Mononuclear cell (primary cell): ENCODE data around the gene SH3BP5L. TPM values are rescaled to one million over a fixed set of nuclear protein-coding genes. Genes with fewer than 3 reads are reported as not detected.
"Not testable (repeated sequence)": the region's sequence is repeated elsewhere in the genome, so short reads cannot be mapped to it uniquely, and the experiment has no call there.

Source experiments
- H3K27me3 ChIP-seq: 2 replicates; pipeline ENCODE4 v1.6.0; 2011; ENCODE audit warnings: low read length, control low read depth; ENCODE audit not compliant: insufficient read depth
- H3K4me1 ChIP-seq: 2 replicates; pipeline ENCODE4 v1.5.1; 2011; ENCODE audit warnings: mild to moderate bottlenecking, low read length, control low read depth; ENCODE audit not compliant: insufficient read depth
- H3K4me3 ChIP-seq: 2 replicates; pipeline ENCODE4 v1.5.1; 2011; ENCODE audit warnings: mild to moderate bottlenecking, low read length, moderate library complexity
- H3K9me3 ChIP-seq: 2 replicates; pipeline ENCODE4 v1.5.1; 2011; ENCODE audit warnings: low read depth, mild to moderate bottlenecking, control low read depth, low read length
- total RNA-seq: library from RNA; depleted of rRNA; stranded (reverse); fragments of >200 nt; gene quantifications from one replicate; pipeline ENCODE4 v1.2.3, GENCODE V29; 2012

The SH3BP5L gene
- total RNA-seq, 1 donor = 8.7 TPM

GRCh38 chr1:248811514-248812490 is 13.9 kb downstream of the SH3BP5L start:
- H3K9me3 ChIP-seq = no peaks in the 10 kb centered on the region
- no peak overlapping the region for H3K4me3 ChIP-seq
- H3K27me3 ChIP-seq = no peaks in the 10 kb centered on the region
- H3K4me1 ChIP-seq = peaks cover 40% of the 10 kb centered on the region

- Histone ChIP-seq H3K4me1 (peaks cover 40% of the 10 kb centered on the region), H3K27me3 (no peaks in the 10 kb centered on the region), H3K9me3 (no peaks in the 10 kb centered on the region), H3K4me3 (no peak overlapping the region)
Measured at GRCh38 chr1:248810727-248811513, 14.8 kb downstream of the SH3BP5L start.

- no peaks in the 10 kb centered on the region for H3K27me3 ChIP-seq
- peaks cover 40% of the 10 kb centered on the region for H3K4me1 ChIP-seq
- no peaks in the 10 kb centered on the region for H3K9me3 ChIP-seq
- H3K4me3 ChIP-seq = no peak overlapping the region
Measured at GRCh38 chr1:248810000-248810726, 15.6 kb downstream of the SH3BP5L start.

- no peaks in the 10 kb centered on the region for H3K9me3 ChIP-seq
- no peaks in the 10 kb centered on the region for H3K27me3 ChIP-seq
- peaks cover 53% of the 10 kb centered on the region for H3K4me1 ChIP-seq
- no peak overlapping the region for H3K4me3 ChIP-seq
Measured at GRCh38 chr1:248808876-248809275, 16.8 kb downstream of the SH3BP5L start.

- H3K27me3 ChIP-seq = no peaks in the 10 kb centered on the region
- no peak overlapping the region for H3K4me3 ChIP-seq
- no peaks in the 10 kb centered on the region for H3K9me3 ChIP-seq
- peaks cover 62% of the 10 kb centered on the region for H3K4me1 ChIP-seq
Measured at GRCh38 chr1:248807067-248807737, 18.5 kb downstream of the SH3BP5L start.

DNA sequence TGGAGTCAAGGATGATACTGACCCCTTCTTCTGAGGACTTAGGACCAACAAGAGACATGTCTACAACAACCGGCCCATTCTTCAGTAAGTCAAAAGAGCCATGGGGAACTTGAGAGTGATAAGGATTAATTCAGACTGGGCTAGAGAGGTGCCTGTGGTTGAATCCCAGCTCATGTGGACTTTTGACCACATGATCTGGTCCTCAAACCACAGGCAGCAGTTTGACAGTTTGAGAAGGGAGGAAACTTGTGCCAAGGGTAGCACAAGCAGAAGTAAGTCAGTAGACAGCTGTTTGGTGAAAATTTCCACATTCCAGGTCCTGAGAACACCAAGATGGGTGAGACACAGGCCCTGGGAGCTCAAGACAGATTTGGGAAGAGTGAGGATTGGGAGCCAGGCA is 19.8 kb downstream of the SH3BP5L start:
- H3K4me1 ChIP-seq = peaks cover 57% of the 10 kb centered on the region
- H3K27me3 ChIP-seq = no peaks in the 10 kb centered on the region
- H3K4me3 ChIP-seq = no peak overlapping the region
- no peaks in the 10 kb centered on the region for H3K9me3 ChIP-seq

DNA sequence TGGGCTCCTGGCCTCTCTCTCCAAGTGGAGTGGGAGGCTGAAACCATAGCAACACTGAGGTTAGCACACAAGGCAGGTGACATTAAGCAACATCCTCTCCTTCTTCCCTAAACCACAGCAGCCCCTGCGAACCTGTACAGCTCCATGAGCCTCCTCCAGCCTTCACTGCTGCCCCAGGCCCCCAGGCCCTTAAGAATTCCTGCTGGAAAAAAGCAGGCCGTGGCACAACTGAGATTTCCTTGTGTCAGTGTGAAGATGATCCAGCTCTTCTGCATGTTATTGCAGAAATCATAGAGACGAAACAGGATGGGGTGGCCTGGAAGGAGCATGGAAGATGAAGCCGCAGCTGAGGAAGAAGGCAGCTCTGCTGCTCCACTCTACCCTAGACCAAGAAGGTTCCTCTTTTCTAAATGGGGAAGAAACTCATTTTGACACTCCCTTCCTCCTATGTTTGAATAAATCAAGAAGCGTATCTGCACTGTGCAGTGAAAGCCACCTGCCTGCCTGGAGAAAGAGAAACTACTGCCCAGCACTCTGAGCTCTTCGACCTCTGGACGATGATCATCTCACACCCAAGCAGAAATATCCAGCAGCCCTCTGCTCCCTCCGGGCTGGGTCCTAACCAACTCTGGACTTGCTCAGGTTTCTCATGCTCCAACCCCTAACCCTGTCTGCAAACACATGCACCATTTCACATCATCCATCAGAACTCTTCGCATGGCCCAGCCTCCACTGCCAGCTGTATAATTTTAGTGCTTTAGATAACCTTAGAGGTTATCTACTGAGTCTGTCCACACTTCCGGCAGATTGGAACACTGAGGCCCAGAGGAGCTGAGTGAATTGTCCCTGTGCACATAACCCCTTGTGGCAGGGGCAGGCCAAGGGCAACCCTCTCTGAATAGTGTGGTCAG is 20.7 kb downstream of the SH3BP5L start:
- no peaks in the 10 kb centered on the region for H3K9me3 ChIP-seq
- peaks cover 50% of the 10 kb centered on the region for H3K4me1 ChIP-seq
- H3K27me3 ChIP-seq = no peaks in the 10 kb centered on the region
- no peak overlapping the region for H3K4me3 ChIP-seq

DNA sequence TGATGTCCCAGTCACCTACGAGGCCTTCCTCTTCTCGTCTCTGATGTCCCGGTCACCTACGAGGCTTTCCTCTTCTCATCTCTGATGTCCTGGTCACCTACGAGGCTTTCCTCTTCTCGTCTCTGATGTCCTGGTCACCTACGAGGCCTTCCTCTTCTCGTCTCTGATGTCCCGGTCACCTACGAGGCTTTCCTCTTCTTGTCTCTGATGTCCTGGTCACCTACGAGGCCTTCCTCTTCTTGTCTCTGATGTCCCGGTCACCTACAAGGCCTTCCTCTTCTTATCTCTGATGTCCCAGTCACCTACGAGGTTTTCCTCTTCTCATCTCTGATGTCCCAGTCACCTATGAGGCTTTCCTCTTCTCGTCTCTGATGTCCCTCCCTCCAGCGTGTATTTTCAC is 22.2 kb downstream of the SH3BP5L start:
- not testable (repeated sequence) for H3K27me3 ChIP-seq, H3K9me3 ChIP-seq, H3K4me3 ChIP-seq
- peaks cover 50% of the 10 kb centered on the region for H3K4me1 ChIP-seq

GRCh38 chr1:248802454-248802853 is 23.3 kb downstream of the SH3BP5L start:
- Histone ChIP-seq H3K9me3 (no peaks in the 10 kb centered on the region), H3K27me3 (no peaks in the 10 kb centered on the region), H3K4me1 (peaks cover 47% of the 10 kb centered on the region), H3K4me3 (no peak overlapping the region)

GRCh38 chr1:248800459-248800858 is 25.3 kb downstream of the SH3BP5L start:
- Histone ChIP-seq H3K9me3 (no peaks in the 10 kb centered on the region), H3K4me1 (peaks cover 27% of the 10 kb centered on the region), H3K4me3 (no peak overlapping the region)

GRCh38 chr1:248798791-248799190 is 26.9 kb downstream of the SH3BP5L start:
- Histone ChIP-seq H3K9me3 (no peaks in the 10 kb centered on the region), H3K4me1 (peaks cover 14% of the 10 kb centered on the region), H3K4me3 (no peak overlapping the region), H3K27me3 (no peaks in the 10 kb centered on the region)

More at GRCh38 chr1:248800459-248800858, 25.3 kb downstream of the SH3BP5L start:
- H3K27me3 ChIP-seq = no peaks in the 10 kb centered on the region

GRCh38 chr1:248794663-248795062 is 31.1 kb downstream of the SH3BP5L start:
- H3K4me3 ChIP-seq, H3K9me3 ChIP-seq, H3K27me3 ChIP-seq: not testable (repeated sequence)
- H3K4me1 ChIP-seq = peaks cover 27% of the 10 kb centered on the region

DNA sequence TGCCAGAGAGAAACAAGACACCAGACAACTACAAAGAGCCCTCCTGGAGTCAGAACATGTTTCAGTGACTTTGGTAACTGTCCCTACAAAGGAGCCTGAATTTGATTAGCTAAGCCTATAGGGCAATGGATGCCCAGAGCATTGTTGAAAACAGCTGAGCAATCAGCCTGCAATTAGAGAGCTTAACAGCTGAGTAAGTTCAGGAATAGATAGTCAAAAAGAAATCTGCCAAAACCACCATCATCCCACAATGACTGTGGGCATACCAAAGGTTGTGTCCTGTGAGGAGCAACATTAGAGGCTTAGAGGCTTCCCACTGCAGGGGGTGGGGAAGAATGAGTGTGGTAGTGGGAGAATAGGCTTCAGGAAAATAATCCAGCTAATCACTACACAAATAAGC is 32.1 kb downstream of the SH3BP5L start:
- H3K9me3 ChIP-seq = no peaks in the 10 kb centered on the region
- H3K4me3 ChIP-seq = no peak overlapping the region
- peaks cover 27% of the 10 kb centered on the region for H3K4me1 ChIP-seq
- no peaks in the 10 kb centered on the region for H3K27me3 ChIP-seq
